Measurements from ENCODE around the gene ATXN1. TPM values are rescaled to one million over a fixed set of nuclear protein-coding genes. Genes with fewer than 3 reads are reported as not detected.

The ATXN1 gene
- polyA plus RNA-seq, 1 donor from 2014 or later = 28.2 TPM

DNA sequence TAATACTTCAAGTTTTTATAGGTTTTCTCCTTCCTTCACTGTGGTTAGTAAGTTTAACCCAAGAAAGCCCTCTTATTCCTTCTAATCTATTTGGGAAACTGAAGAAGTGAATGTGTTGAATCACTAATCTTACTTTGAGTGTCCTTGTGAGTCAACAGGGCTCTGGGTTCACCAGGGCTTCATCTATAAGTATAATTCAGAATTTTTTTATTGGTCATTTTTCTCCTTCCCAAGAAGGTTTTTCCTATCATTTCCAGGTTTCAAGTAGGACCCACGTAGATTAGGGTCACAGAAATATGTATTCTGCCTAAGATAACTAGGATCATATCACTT is 191.1 kb downstream of the ATXN1 start:
- no peak overlapping the region for H3K27ac ChIP-seq (ENCODE audit: low read length)
- TF ChIP-seq, protein P1, sequence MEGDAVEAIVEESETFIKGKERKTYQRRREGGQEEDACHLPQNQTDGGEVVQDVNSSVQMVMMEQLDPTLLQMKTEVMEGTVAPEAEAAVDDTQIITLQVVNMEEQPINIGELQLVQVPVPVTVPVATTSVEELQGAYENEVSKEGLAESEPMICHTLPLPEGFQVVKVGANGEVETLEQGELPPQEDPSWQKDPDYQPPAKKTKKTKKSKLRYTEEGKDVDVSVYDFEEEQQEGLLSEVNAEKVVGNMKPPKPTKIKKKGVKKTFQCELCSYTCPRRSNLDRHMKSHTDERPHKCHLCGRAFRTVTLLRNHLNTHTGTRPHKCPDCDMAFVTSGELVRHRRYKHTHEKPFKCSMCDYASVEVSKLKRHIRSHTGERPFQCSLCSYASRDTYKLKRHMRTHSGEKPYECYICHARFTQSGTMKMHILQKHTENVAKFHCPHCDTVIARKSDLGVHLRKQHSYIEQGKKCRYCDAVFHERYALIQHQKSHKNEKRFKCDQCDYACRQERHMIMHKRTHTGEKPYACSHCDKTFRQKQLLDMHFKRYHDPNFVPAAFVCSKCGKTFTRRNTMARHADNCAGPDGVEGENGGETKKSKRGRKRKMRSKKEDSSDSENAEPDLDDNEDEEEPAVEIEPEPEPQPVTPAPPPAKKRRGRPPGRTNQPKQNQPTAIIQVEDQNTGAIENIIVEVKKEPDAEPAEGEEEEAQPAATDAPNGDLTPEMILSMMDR (IDR thresholded peaks at IDR 0.05; ENCODE audit: poor library complexity, severe bottlenecking) = no peak
- TF ChIP-seq SMC3 (conservative IDR thresholded peaks at IDR 0.05; ENCODE audit: poor library complexity) (no peak), EP300 (conservative IDR thresholded peaks at IDR 0.05; ENCODE audit: poor library complexity, severe bottlenecking) (no peak), MXI1 (conservative IDR thresholded peaks at IDR 0.05; ENCODE audit: poor library complexity, severe bottlenecking) (no peak), EZH2 (IDR thresholded peaks at IDR 0.05; ENCODE audit: borderline replicate concordance, insufficient read depth, low read length, poor library complexity, severe bottlenecking) (no peak), TAF1 (IDR thresholded peaks at IDR 0.05; ENCODE audit: low read depth) (no peak), POLR2AphosphoS5 (IDR thresholded peaks at IDR 0.05) (no peak), RAD21 (conservative IDR thresholded peaks at IDR 0.05) (no peak)
- TF ChIP-seq, protein P2, sequence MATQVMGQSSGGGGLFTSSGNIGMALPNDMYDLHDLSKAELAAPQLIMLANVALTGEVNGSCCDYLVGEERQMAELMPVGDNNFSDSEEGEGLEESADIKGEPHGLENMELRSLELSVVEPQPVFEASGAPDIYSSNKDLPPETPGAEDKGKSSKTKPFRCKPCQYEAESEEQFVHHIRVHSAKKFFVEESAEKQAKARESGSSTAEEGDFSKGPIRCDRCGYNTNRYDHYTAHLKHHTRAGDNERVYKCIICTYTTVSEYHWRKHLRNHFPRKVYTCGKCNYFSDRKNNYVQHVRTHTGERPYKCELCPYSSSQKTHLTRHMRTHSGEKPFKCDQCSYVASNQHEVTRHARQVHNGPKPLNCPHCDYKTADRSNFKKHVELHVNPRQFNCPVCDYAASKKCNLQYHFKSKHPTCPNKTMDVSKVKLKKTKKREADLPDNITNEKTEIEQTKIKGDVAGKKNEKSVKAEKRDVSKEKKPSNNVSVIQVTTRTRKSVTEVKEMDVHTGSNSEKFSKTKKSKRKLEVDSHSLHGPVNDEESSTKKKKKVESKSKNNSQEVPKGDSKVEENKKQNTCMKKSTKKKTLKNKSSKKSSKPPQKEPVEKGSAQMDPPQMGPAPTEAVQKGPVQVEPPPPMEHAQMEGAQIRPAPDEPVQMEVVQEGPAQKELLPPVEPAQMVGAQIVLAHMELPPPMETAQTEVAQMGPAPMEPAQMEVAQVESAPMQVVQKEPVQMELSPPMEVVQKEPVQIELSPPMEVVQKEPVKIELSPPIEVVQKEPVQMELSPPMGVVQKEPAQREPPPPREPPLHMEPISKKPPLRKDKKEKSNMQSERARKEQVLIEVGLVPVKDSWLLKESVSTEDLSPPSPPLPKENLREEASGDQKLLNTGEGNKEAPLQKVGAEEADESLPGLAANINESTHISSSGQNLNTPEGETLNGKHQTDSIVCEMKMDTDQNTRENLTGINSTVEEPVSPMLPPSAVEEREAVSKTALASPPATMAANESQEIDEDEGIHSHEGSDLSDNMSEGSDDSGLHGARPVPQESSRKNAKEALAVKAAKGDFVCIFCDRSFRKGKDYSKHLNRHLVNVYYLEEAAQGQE (IDR thresholded peaks at IDR 0.05; ENCODE audit: borderline replicate concordance) = no peak

DNA sequence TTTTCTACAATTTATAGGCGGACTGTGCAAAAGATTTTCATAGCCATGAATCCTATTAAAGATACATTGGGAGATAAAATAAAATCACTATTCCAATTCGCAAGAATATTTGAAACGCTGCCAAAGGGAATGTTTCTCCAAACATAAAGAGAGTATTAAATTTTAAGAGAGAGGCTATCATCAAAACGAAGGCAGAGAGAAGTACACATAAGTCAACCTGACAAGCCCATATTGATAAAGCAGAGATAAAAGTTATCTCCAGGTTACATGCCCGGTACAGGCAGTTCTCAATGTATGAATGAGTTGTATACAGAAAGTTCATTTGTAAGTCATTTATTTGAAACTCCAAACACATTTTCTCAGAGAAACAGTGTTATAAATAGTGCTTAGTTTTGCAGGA is 193.1 kb downstream of the ATXN1 start:
- H3K27me3 ChIP-seq (ENCODE audit: insufficient read depth, low read depth, low read length) = no peaks in the 10 kb centered on the region
- no peak overlapping the region for H3K4me3 ChIP-seq (ENCODE audit: low read length)
- no peak overlapping the region for H2AFZ ChIP-seq (ENCODE audit: low read depth, low read length)
- H3K36me3 ChIP-seq (ENCODE audit: insufficient read depth, low read length) = no peaks in the 10 kb centered on the region
- no peaks in the 10 kb centered on the region for H3K9me2 ChIP-seq (ENCODE audit: insufficient read depth, low read length)
- no peaks in the 10 kb centered on the region for H3F3A ChIP-seq (ENCODE audit: insufficient read depth, low read length, poor library complexity, severe bottlenecking)
- TF ChIP-seq, protein P1 (IDR thresholded peaks at IDR 0.05; ENCODE audit: poor library complexity, severe bottlenecking) = no peak
- TF ChIP-seq MXI1 (conservative IDR thresholded peaks at IDR 0.05; ENCODE audit: poor library complexity, severe bottlenecking) = no peak
- TF ChIP-seq TAF1 (IDR thresholded peaks at IDR 0.05; ENCODE audit: low read depth) = no peak
- no peak for TF ChIP-seq EP300 (conservative IDR thresholded peaks at IDR 0.05; ENCODE audit: poor library complexity, severe bottlenecking)
- TF ChIP-seq EZH2 (IDR thresholded peaks at IDR 0.05; ENCODE audit: borderline replicate concordance, insufficient read depth, low read length, poor library complexity, severe bottlenecking) = no peak
- TF ChIP-seq, protein P2 (IDR thresholded peaks at IDR 0.05; ENCODE audit: borderline replicate concordance) = no peak
- TF ChIP-seq POLR2AphosphoS5 (IDR thresholded peaks at IDR 0.05) = no peak
- TF ChIP-seq SMC3 (conservative IDR thresholded peaks at IDR 0.05; ENCODE audit: poor library complexity) = no peak
- no peak for TF ChIP-seq RAD21 (conservative IDR thresholded peaks at IDR 0.05)
- H3K9ac ChIP-seq (ENCODE audit: low read length) = no peak overlapping the region
- no peaks in the 10 kb centered on the region for H3K79me2 ChIP-seq (replicated peaks; ENCODE audit: insufficient read depth, low read length)
- H3K27ac ChIP-seq (ENCODE audit: low read length) = no peak overlapping the region
- H3K9me3 ChIP-seq (ENCODE audit: low read length) = no peaks in the 10 kb centered on the region
- H3K4me2 ChIP-seq (ENCODE audit: low read length) = no peak overlapping the region
- H4K20me1 ChIP-seq (ENCODE audit: insufficient read depth) = no peaks in the 10 kb centered on the region

More for the DNA sequence above, 191.1 kb downstream of the ATXN1 start:
- H3K36me3 ChIP-seq (ENCODE audit: insufficient read depth, low read length) = no peaks in the 10 kb centered on the region
- no peak overlapping the region for H3K4me2 ChIP-seq (ENCODE audit: low read length)
- no peaks in the 10 kb centered on the region for H3K27me3 ChIP-seq (ENCODE audit: insufficient read depth, low read depth, low read length)
- no peaks in the 10 kb centered on the region for H3K79me2 ChIP-seq (replicated peaks; ENCODE audit: insufficient read depth, low read length)
- no peaks in the 10 kb centered on the region for H3K9me2 ChIP-seq (ENCODE audit: insufficient read depth, low read length)
- H3K4me3 ChIP-seq (ENCODE audit: low read length) = no peak overlapping the region
- H4K20me1 ChIP-seq (ENCODE audit: insufficient read depth) = no peaks in the 10 kb centered on the region
- H3F3A ChIP-seq (ENCODE audit: insufficient read depth, low read length, poor library complexity, severe bottlenecking) = no peaks in the 10 kb centered on the region
- H3K9ac ChIP-seq (ENCODE audit: low read length) = no peak overlapping the region
- H3K9me3 ChIP-seq (ENCODE audit: low read length) = no peaks in the 10 kb centered on the region
- no peak overlapping the region for H2AFZ ChIP-seq (ENCODE audit: low read depth, low read length)

Data from neural cell (in vitro differentiated cells).